H9 (cell line): ENCODE data around the gene CCSER1. TPM values are rescaled to one million over a fixed set of nuclear protein-coding genes. Genes with fewer than 3 reads are reported as not detected.

ENCODE experiments used
- DNase-seq: peaks from one replicate; pipeline ENCODE4 v3.0.0-alpha.2; 2017
- H2AFZ ChIP-seq: one replicate; pipeline ENCODE4 v1.6.1; 2013; ENCODE audit warnings: mild to moderate bottlenecking, low read length, control low read depth, moderate library complexity
- H2AK5ac ChIP-seq: 2 replicates; pipeline ENCODE4 v1.6.1; 2013; ENCODE audit warnings: low read length, control low read depth, mixed read lengths; ENCODE audit not compliant: insufficient read length
- H2BK120ac ChIP-seq: one replicate; pipeline ENCODE4 v1.6.1; 2013; ENCODE audit warnings: low read depth, mild to moderate bottlenecking, low read length, control low read depth, inconsistent platforms; ENCODE audit not compliant: poor library complexity, severe bottlenecking
- H2BK12ac ChIP-seq: 2 replicates; pipeline ENCODE4 v1.6.1; 2013; ENCODE audit warnings: low read length, control low read depth, mixed read lengths, low read depth; ENCODE audit not compliant: insufficient read length
- H2BK15ac ChIP-seq: 2 replicates; pipeline ENCODE4 v1.6.1; 2013; ENCODE audit warnings: low read depth, low read length, control low read depth
- H2BK20ac ChIP-seq: one replicate; pipeline ENCODE4 v1.6.1; 2013; ENCODE audit warnings: low read depth, mild to moderate bottlenecking, low read length, control low read depth, inconsistent platforms; ENCODE audit not compliant: poor library complexity, severe bottlenecking
- H2BK5ac ChIP-seq: 2 replicates; pipeline ENCODE4 v1.6.1; 2013; ENCODE audit warnings: low read length, control low read depth, mixed read lengths; ENCODE audit not compliant: insufficient read length
- H3K14ac ChIP-seq: 2 replicates; pipeline ENCODE4 v1.6.1; 2013; ENCODE audit warnings: low read length, control low read depth; ENCODE audit not compliant: insufficient read depth
- H3K18ac ChIP-seq: 2 replicates; pipeline ENCODE4 v1.6.1; 2013; ENCODE audit warnings: low read depth, mild to moderate bottlenecking, mixed read lengths, low read length, control low read depth; ENCODE audit not compliant: insufficient read length
- H3K23ac ChIP-seq: 2 replicates; pipeline ENCODE4 v1.6.1; 2013; ENCODE audit warnings: low read length, control low read depth, mixed read lengths, low read depth; ENCODE audit not compliant: insufficient read length
- H3K23me2 ChIP-seq: 2 replicates; pipeline ENCODE4 v1.6.1; 2013; ENCODE audit warnings: low read depth, mild to moderate bottlenecking, mixed read lengths, low read length, control low read depth; ENCODE audit not compliant: insufficient read length, poor library complexity, severe bottlenecking
- H3K27ac ChIP-seq: 2 replicates; pipeline ENCODE4 v1.5.1; 2013; ENCODE audit warnings: low read length, control low read depth, mixed read lengths, low read depth; ENCODE audit not compliant: insufficient read length
- H3K27me3 ChIP-seq: 2 replicates; pipeline ENCODE4 v1.6.1; 2013; ENCODE audit warnings: low read length, control low read depth, inconsistent platforms; ENCODE audit not compliant: insufficient read depth
- H3K4ac ChIP-seq: 2 replicates; pipeline ENCODE4 v1.6.1; 2013; ENCODE audit warnings: low read depth, mild to moderate bottlenecking, control low read depth, inconsistent platforms, low read length, moderate library complexity
- H3K4me1 ChIP-seq: 2 replicates; pipeline ENCODE4 v1.6.1; 2013; ENCODE audit warnings: low read length, control low read depth, inconsistent platforms; ENCODE audit not compliant: insufficient read depth
- H3K4me2 ChIP-seq: 2 replicates; pipeline ENCODE4 v1.6.1; 2013; ENCODE audit warnings: low read length, control low read depth, mixed read lengths; ENCODE audit not compliant: insufficient read length, insufficient read depth
- H3K56ac ChIP-seq: 2 replicates; pipeline ENCODE4 v1.6.1; 2013; ENCODE audit warnings: low read depth, mild to moderate bottlenecking, mixed read lengths, low read length, control low read depth; ENCODE audit not compliant: insufficient read length
- H3K79me1 ChIP-seq: 2 replicates; pipeline ENCODE4 v1.6.1; 2013; ENCODE audit warnings: low read depth, mild to moderate bottlenecking, moderate library complexity, low read length, control low read depth, inconsistent platforms; ENCODE audit not compliant: insufficient read depth, poor library complexity, severe bottlenecking
- H3K79me2 ChIP-seq: 2 replicates; pipeline ENCODE4 v1.6.1; 2013; ENCODE audit warnings: low read length, control low read depth, inconsistent platforms; ENCODE audit not compliant: insufficient read depth
- H3K9ac ChIP-seq: 2 replicates; pipeline ENCODE4 v1.6.1; 2013; ENCODE audit warnings: low read length, control low read depth, mixed read lengths; ENCODE audit not compliant: insufficient read length; ENCODE audit errors: extremely low read depth
- H3K9me3 ChIP-seq: one replicate; pipeline ENCODE4 v1.6.1; 2013; ENCODE audit warnings: low read depth, low read length, inconsistent platforms; ENCODE audit not compliant: control insufficient read depth
- H3T11ph ChIP-seq: one replicate; pipeline ENCODE4 v1.6.1; 2013; ENCODE audit warnings: mild to moderate bottlenecking, low read length, control low read depth, inconsistent platforms
- H4K20me1 ChIP-seq: one replicate; pipeline ENCODE4 v1.6.1; 2013; ENCODE audit not compliant: control insufficient read depth, insufficient read length, insufficient read depth
- H4K5ac ChIP-seq: 2 replicates; pipeline ENCODE4 v1.6.1; 2013; ENCODE audit warnings: low read depth, mild to moderate bottlenecking, mixed read lengths, low read length, control low read depth; ENCODE audit not compliant: insufficient read length
- H4K8ac ChIP-seq: replicated peaks from 2 replicates; pipeline ENCODE4 v1.6.1; 2013; ENCODE audit warnings: low read length, control low read depth, mixed read lengths, low read depth; ENCODE audit not compliant: insufficient read length
- H4K91ac ChIP-seq: 2 replicates; pipeline ENCODE4 v1.6.1; 2013; ENCODE audit warnings: low read depth, mild to moderate bottlenecking, moderate library complexity, mixed read lengths, low read length, control low read depth; ENCODE audit not compliant: insufficient read length
- H3K27ac Mint-ChIP-seq, 3 experiments: 2 replicates in 2 of 3; 3 replicates in 1 of 3; pipeline ENCODE4 v1.8.0; 2020 to 2021; ENCODE audit warnings: mixed read lengths in 3 of 3, mild to moderate bottlenecking in 1 of 3, moderate library complexity in 1 of 3
- H3K27me3 Mint-ChIP-seq: 2 replicates; pipeline ENCODE4 v1.8.0; 2021; ENCODE audit warnings: low read depth, mild to moderate bottlenecking, moderate library complexity, mixed read lengths
- H3K36me3 Mint-ChIP-seq, 3 experiments: 2 replicates in 2 of 3; 3 replicates in 1 of 3; pipeline ENCODE4 v1.8.0; 2020 to 2021; ENCODE audit warnings: low read depth in 3 of 3, mixed read lengths in 3 of 3; ENCODE audit not compliant: insufficient read depth in 1 of 3
- H3K4me1 Mint-ChIP-seq, 2 experiments: 2 replicates each; pipeline ENCODE4 v1.8.0; 2020; ENCODE audit warnings: mixed read lengths in 2 of 2
- H3K4me3 Mint-ChIP-seq, 2 experiments: 2 replicates in 1 of 2; 3 replicates in 1 of 2; pipeline ENCODE4 v1.8.0; 2020 to 2021; ENCODE audit warnings: mild to moderate bottlenecking in 2 of 2, mixed read lengths in 2 of 2, moderate library complexity in 1 of 2
- H3K9me3 Mint-ChIP-seq, 2 experiments: 2 replicates in 1 of 2; 3 replicates in 1 of 2; pipeline ENCODE4 v1.8.0; 2020; ENCODE audit warnings: mild to moderate bottlenecking in 2 of 2, mixed read lengths in 2 of 2, moderate library complexity in 1 of 2
- WGBS: extraction: QIAGEN DNeasy Blood & Tissue Kit; methylation state at CpG from one replicate; pipeline ENCODE4 v1.1.7; 2013; ENCODE audit warnings: missing lambda C conversion rate, low lambda C conversion rate, mixed read lengths; ENCODE audit not compliant: insufficient read length; ENCODE audit errors: extremely low coverage; 5-methylcytosine and 5-hydroxymethylcytosine counted together
- total RNA-seq: library from RNA; stranded (reverse); gene quantifications from 2 replicates; pipeline ENCODE4 v1.2.1, GENCODE V29; 2021
- TF ChIP-seq, protein P1 (sequence below): fragments of 200-600 bp; sonication (generic); conservative IDR thresholded peaks from 3 replicates; pipeline ENCODE4 v1.8.0; 2021; ENCODE audit warnings: antibody characterized with exemption, mild to moderate bottlenecking

Gene CCSER1
- total RNA-seq, 1 experiment from 2014 or later: 0.37 TPM

DNA sequence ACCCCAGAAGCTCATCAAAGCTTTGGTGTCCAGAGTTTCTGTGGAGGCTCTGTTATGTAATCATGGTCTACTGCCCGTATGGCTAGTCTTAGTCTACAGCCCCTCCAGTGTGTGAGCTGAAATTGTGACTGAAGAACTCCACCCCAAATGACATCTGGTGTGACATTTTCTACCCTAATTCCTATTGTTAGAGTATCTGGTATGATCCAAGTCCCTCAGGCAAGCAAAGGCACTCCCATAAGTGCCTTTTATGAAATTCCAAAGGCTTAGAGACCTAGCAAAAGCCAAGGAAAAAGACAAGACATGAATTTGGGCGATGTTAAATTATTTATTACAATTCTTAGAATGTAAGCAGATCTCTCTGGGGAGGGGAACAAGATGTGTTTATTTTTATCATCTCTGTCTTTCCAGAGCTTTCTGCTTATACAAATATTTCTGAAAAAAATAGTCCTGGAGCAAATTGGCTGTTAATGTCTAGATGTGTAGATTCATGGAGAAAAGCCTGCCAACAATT lies 417.4 kb downstream of the CCSER1 start:
- Histone ChIP-seq H2BK15ac (no peak overlapping the region), H3K79me1 (no peaks in the 10 kb centered on the region), H3K79me2 (no peaks in the 10 kb centered on the region), H2AFZ (no peak overlapping the region), H3K9ac (no peak overlapping the region), H3K27ac (no peak overlapping the region), H3K23me2 (no peaks in the 10 kb centered on the region), H4K91ac (no peak overlapping the region), H4K5ac (no peak overlapping the region), H3K14ac (no peak overlapping the region), H3K23ac (no peak overlapping the region), H4K8ac (no peak overlapping the region), H2BK12ac (no peak overlapping the region), H3K56ac (no peak overlapping the region), H3K18ac (no peak overlapping the region), H4K20me1 (no peaks in the 10 kb centered on the region), H3K27me3 (no peaks in the 10 kb centered on the region), H3K4me2 (no peak overlapping the region), H3K9me3 (no peaks in the 10 kb centered on the region), H3K4me1 (no peaks in the 10 kb centered on the region), H3K4ac (no peak overlapping the region), H2AK5ac (no peak overlapping the region), H2BK20ac (no peak overlapping the region), H3T11ph (no peak overlapping the region), H2BK5ac (no peak overlapping the region), H2BK120ac (no peak overlapping the region)
- no peaks in the 10 kb centered on the region for H3K9me3 Mint-ChIP-seq
- H3K36me3 Mint-ChIP-seq: no peaks in the 10 kb centered on the region
- WGBS: no CpG with 5 or more reads among the region's 2 CpGs
- no peaks in the 10 kb centered on the region for H3K27me3 Mint-ChIP-seq
- H3K4me3 Mint-ChIP-seq: no peak overlapping the region
- TF ChIP-seq, protein P1, sequence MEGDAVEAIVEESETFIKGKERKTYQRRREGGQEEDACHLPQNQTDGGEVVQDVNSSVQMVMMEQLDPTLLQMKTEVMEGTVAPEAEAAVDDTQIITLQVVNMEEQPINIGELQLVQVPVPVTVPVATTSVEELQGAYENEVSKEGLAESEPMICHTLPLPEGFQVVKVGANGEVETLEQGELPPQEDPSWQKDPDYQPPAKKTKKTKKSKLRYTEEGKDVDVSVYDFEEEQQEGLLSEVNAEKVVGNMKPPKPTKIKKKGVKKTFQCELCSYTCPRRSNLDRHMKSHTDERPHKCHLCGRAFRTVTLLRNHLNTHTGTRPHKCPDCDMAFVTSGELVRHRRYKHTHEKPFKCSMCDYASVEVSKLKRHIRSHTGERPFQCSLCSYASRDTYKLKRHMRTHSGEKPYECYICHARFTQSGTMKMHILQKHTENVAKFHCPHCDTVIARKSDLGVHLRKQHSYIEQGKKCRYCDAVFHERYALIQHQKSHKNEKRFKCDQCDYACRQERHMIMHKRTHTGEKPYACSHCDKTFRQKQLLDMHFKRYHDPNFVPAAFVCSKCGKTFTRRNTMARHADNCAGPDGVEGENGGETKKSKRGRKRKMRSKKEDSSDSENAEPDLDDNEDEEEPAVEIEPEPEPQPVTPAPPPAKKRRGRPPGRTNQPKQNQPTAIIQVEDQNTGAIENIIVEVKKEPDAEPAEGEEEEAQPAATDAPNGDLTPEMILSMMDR: no peak
- H3K4me1 Mint-ChIP-seq: peaks cover 0 to 4% of the 10 kb centered on the region in 2 experiments; a peak in 2 of 4 replicates
- no peak for DNase-seq
- H3K27ac Mint-ChIP-seq: no peak overlapping the region
